Panc1 (cell line): Measurements from ENCODE around the gene C20orf202. TPM values are rescaled to one million over a fixed set of nuclear protein-coding genes. Genes with fewer than 3 reads are reported as not detected.

Source experiments
- ATAC-seq: fragments of 200-7000 bp; cut with Tn5 transposase; 2 replicates; pipeline ENCODE4 v1.9.1; 2020; ENCODE audit warnings: mild to moderate bottlenecking, moderate library complexity
- BruUV-seq: library from RNA; stranded (reverse); fragments of 400-500 nt; replicated peaks from 2 replicates; lab custom pipeline; 2021; lab: Mats Ljungman, UMichigan
- CTCF ChIA-PET: fragments of 300-600 bp; sonication (Branson Sonifier 250); formaldehyde crosslinking; loops from one replicate; lab custom pipeline; 2022; ENCODE audit warnings: antibody characterized with exemption; lab: Charles Lee
- POLR2A ChIA-PET: fragments of 300-600 bp; sonication (Branson Sonifier 250); formaldehyde crosslinking; loops from one replicate; lab custom pipeline; 2022; ENCODE audit warnings: antibody characterized with exemption; lab: Charles Lee
- DNase-seq: peaks from one replicate; pipeline ENCODE4 v3.0.0-alpha.2; 2010; ENCODE audit warnings: low read depth, low spot score
- H3K27ac ChIP-seq: 2 replicates; pipeline ENCODE4 v1.5.1; 2011; ENCODE audit warnings: mild to moderate bottlenecking, low read length, inconsistent platforms
- H3K27me3 ChIP-seq: fragments of 200-500 bp; sonication (Bioruptor generic); 2 replicates; pipeline ENCODE4 v1.6.0; 2014; ENCODE audit warnings: low read length, inconsistent platforms; ENCODE audit not compliant: control insufficient read depth, insufficient read depth
- H3K36me3 ChIP-seq: fragments of 200-500 bp; sonication (Bioruptor generic); 2 replicates; pipeline ENCODE4 v1.5.1; 2014; ENCODE audit warnings: inconsistent platforms, mild to moderate bottlenecking, low read length, moderate library complexity; ENCODE audit not compliant: control insufficient read depth, insufficient read depth
- H3K4me1 ChIP-seq: 2 replicates; pipeline ENCODE4 v1.5.1; 2011; ENCODE audit warnings: inconsistent platforms, mild to moderate bottlenecking, low read length, moderate library complexity; ENCODE audit not compliant: control insufficient read depth, insufficient read depth
- H3K4me3 ChIP-seq, 2 experiments: 2 replicates each; pipeline ENCODE4 v1.5.1; 2011 to 2012; ENCODE audit warnings: low read depth in 2 of 2, low read length in 2 of 2, mild to moderate bottlenecking in 2 of 2, inconsistent platforms in 1 of 2, moderate library complexity in 1 of 2
- H3K9me3 ChIP-seq: fragments of 200-500 bp; sonication (Bioruptor generic); 2 replicates; pipeline ENCODE4 v1.5.1; 2014; ENCODE audit warnings: low read depth, mild to moderate bottlenecking, inconsistent platforms, low read length, moderate library complexity; ENCODE audit not compliant: control insufficient read depth, insufficient read depth
- POLR2AphosphoS5 ChIP-seq: IDR thresholded peaks from 2 replicates; pipeline ENCODE4 v1.6.1; 2012; ENCODE audit warnings: mild to moderate bottlenecking, low read depth, low read length, moderate library complexity
- TCF7L2 ChIP-seq: IDR thresholded peaks from 2 replicates; pipeline ENCODE4 v1.6.1; 2011; ENCODE audit warnings: mild to moderate bottlenecking, low read depth, low read length, inconsistent platforms
- in situ Hi-C: cut with HindIII; loops from 2 replicates; pipeline ENCODE4 v1.10.0; 2016; ENCODE audit warnings: low sequenced_read_pairs, low pct_unique_long_range_greater_than_20kb
- intact Hi-C: fragments of 100-400 bp; cut with micrococcal nuclease; formaldehyde crosslinking; loops from one replicate; pipeline ENCODE4 v1.10.0; 2022; ENCODE audit not compliant: unreplicated experiment
- total RNA-seq: library from RNA; stranded (reverse); gene quantifications from one replicate; pipeline ENCODE4 v1.2.1, GENCODE V29; 2021; ENCODE audit not compliant: unreplicated experiment
- TF ChIP-seq, protein P1 (sequence below): fragments of 450-650 bp; IDR thresholded peaks from 2 replicates; pipeline ENCODE4 v1.5.1; 2017; ENCODE audit warnings: mild to moderate bottlenecking
- TF ChIP-seq, protein P2 (sequence below), 2 experiments: IDR thresholded peaks; 2 replicates each; pipeline ENCODE4 v1.6.1; 2011 to 2012; ENCODE audit warnings: low read depth in 2 of 2, control low read depth in 1 of 2, low read length in 1 of 2, mild to moderate bottlenecking in 1 of 2, moderate library complexity in 1 of 2; ENCODE audit not compliant: insufficient read depth in 1 of 2

Gene C20orf202
- total RNA-seq, 1 experiment from 2014 or later: not detected

DNA sequence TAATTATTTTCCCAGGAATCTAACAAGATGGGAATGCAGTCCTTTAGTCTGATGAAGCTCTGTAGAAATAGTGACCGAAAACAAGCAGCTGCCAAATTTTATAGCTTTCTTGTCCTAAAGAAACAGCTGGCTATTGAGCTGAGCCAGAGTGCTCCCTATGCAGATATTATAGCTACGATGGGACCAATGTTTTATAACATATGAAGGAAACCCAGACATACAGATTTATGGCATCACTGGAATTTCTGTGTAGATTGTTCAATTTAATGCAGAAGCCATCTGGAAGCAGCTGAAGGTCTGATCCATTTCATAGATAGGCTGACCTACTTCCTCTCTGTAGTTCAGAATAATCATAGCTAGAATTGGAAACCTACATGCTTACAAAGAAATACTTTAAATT, 51.0 kb downstream of the C20orf202 start:
- Histone ChIP-seq H3K4me1 (no peaks in the 10 kb centered on the region), H3K4me3 (no peak overlapping the region), H3K36me3 (no peaks in the 10 kb centered on the region), H3K9me3 (no peaks in the 10 kb centered on the region), H3K27me3 (peaks cover 2% of the 10 kb centered on the region; the same call in 1 of the 2 replicates), H3K27ac (no peak overlapping the region)
- ATAC-seq: no peak
- BruUV-seq: no TSS peak
- in situ Hi-C loops: no loop called here
- ChIA-PET POLR2A (no interaction called here), CTCF (no interaction called here)
- DNase-seq: no peak
- intact Hi-C loops: no loop called here
- TF ChIP-seq, protein P1, sequence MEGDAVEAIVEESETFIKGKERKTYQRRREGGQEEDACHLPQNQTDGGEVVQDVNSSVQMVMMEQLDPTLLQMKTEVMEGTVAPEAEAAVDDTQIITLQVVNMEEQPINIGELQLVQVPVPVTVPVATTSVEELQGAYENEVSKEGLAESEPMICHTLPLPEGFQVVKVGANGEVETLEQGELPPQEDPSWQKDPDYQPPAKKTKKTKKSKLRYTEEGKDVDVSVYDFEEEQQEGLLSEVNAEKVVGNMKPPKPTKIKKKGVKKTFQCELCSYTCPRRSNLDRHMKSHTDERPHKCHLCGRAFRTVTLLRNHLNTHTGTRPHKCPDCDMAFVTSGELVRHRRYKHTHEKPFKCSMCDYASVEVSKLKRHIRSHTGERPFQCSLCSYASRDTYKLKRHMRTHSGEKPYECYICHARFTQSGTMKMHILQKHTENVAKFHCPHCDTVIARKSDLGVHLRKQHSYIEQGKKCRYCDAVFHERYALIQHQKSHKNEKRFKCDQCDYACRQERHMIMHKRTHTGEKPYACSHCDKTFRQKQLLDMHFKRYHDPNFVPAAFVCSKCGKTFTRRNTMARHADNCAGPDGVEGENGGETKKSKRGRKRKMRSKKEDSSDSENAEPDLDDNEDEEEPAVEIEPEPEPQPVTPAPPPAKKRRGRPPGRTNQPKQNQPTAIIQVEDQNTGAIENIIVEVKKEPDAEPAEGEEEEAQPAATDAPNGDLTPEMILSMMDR: no peak

DNA sequence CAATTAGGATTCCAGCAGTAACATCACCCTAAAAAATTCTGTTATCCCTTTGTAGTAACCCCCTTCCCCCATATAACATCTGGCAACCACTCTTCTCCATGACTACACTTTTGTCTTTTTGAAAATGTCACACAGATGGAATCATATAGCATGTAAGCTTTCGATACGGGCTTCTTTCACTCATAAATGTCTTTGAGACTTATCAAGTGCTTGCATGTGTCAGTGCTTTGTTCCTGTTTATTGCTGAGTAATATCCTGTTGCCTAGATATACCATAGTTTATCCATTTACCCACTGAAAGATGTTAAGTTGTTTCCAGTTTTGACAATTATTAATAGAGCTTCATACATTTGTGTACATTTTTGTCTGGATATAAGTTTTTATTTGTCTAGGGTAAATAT, 52.4 kb downstream of the C20orf202 start:
- no peaks in the 10 kb centered on the region for H3K9me3 ChIP-seq

More for the DNA sequence above, 52.4 kb downstream of the C20orf202 start:
- H3K4me3 ChIP-seq: no peak overlapping the region
- ChIA-PET CTCF (no interaction called here), POLR2A (no interaction called here)
- no peak for DNase-seq
- in situ Hi-C loops: no loop called here
- intact Hi-C loops: no loop called here
- H3K27me3 ChIP-seq: peaks cover 2% of the 10 kb centered on the region; the same call in 1 of the 2 replicates
- no TSS peak for BruUV-seq
- no peaks in the 10 kb centered on the region for H3K36me3 ChIP-seq
- H3K4me1 ChIP-seq: no peaks in the 10 kb centered on the region
- no peak for TF ChIP-seq POLR2AphosphoS5
- TF ChIP-seq TCF7L2: no peak
- TF ChIP-seq, protein P2, sequence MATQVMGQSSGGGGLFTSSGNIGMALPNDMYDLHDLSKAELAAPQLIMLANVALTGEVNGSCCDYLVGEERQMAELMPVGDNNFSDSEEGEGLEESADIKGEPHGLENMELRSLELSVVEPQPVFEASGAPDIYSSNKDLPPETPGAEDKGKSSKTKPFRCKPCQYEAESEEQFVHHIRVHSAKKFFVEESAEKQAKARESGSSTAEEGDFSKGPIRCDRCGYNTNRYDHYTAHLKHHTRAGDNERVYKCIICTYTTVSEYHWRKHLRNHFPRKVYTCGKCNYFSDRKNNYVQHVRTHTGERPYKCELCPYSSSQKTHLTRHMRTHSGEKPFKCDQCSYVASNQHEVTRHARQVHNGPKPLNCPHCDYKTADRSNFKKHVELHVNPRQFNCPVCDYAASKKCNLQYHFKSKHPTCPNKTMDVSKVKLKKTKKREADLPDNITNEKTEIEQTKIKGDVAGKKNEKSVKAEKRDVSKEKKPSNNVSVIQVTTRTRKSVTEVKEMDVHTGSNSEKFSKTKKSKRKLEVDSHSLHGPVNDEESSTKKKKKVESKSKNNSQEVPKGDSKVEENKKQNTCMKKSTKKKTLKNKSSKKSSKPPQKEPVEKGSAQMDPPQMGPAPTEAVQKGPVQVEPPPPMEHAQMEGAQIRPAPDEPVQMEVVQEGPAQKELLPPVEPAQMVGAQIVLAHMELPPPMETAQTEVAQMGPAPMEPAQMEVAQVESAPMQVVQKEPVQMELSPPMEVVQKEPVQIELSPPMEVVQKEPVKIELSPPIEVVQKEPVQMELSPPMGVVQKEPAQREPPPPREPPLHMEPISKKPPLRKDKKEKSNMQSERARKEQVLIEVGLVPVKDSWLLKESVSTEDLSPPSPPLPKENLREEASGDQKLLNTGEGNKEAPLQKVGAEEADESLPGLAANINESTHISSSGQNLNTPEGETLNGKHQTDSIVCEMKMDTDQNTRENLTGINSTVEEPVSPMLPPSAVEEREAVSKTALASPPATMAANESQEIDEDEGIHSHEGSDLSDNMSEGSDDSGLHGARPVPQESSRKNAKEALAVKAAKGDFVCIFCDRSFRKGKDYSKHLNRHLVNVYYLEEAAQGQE (IDR thresholded peaks at IDR 0.05; ENCODE audit: insufficient read depth in 1 of 2, low read depth in 2 of 2, low read length in 1 of 2): no peak
- ATAC-seq: no peak
- H3K27ac ChIP-seq: no peak overlapping the region

Other genes starting within 250 kb of the C20orf202 start
- 0.54 TPM for gene RSPO4, start 201.1 kb upstream of the C20orf202 start, total RNA-seq
- 161 TPM for gene PSMF1, start 84.9 kb upstream of the C20orf202 start, total RNA-seq
- gene TMEM74B, start 18.5 kb upstream of the C20orf202 start, total RNA-seq: 1.1 TPM
- 1.0 TPM for gene RAD21L1, start 22.6 kb downstream of the C20orf202 start, total RNA-seq
- 6.4 TPM for gene SNPH, start 62.8 kb downstream of the C20orf202 start, total RNA-seq
- gene SDCBP2, start 125.7 kb downstream of the C20orf202 start, total RNA-seq: 1.8 TPM
- 695 TPM for gene FKBP1A, start 189.6 kb downstream of the C20orf202 start, total RNA-seq